HepG2 (cell line): ENCODE measurements around the gene ARL6. TPM values are rescaled to one million over a fixed set of nuclear protein-coding genes. Genes with fewer than 3 reads are reported as not detected.

ENCODE experiments used
- ATAC-seq: fragments of 200-7000 bp; cut with Tn5 transposase; 3 replicates; pipeline ENCODE4 v1.9.1; 2020; ENCODE audit warnings: mild to moderate bottlenecking, moderate library complexity
- BruUV-seq: library from RNA; stranded (reverse); fragments of 400-500 nt; replicated peaks from 2 replicates; lab custom pipeline; 2021; lab: Mats Ljungman, UMichigan
- CTCF ChIA-PET: fragments of 300-600 bp; formaldehyde crosslinking; extraction: SDS; loops from one replicate; lab custom pipeline; 2021; ENCODE audit warnings: low total read pairs, inconsistent platforms, low intra/inter-chr PET ratio; lab: Yijun Ruan, JAX
- POLR2A ChIA-PET: fragments of 350-600 bp; sonication (Branson Sonifier 250); formaldehyde crosslinking; loops from one replicate; lab custom pipeline; 2020; ENCODE audit warnings: antibody characterized with exemption, inconsistent platforms; lab: Yijun Ruan, JAX
- DNase-seq: peaks from one replicate; pipeline ENCODE4 v3.0.0-alpha.2; 2015; ENCODE audit warnings: low spot score
- FAIRE-seq: peaks from 3 replicates; lab custom pipeline; 2011; peaks lifted over from hg19 to GRCh38; lab: Jason Lieb, UNC
- H2AFZ ChIP-seq: one replicate; pipeline ENCODE4 v1.6.1; 2011; ENCODE audit warnings: low read length, inconsistent platforms
- H3K27ac ChIP-seq: fragments of 300-600 bp; 3 replicates; pipeline ENCODE4 v1.8.0; 2011; ENCODE audit warnings: mixed run types, mild to moderate bottlenecking, mixed read lengths, low read length, inconsistent platforms; ENCODE audit not compliant: insufficient read depth; ENCODE audit errors: extremely low read length
- H3K27me3 ChIP-seq, 2 experiments: fragments of 200-600 bp in 1 of 2; 2 replicates in 1 of 2; 3 replicates in 1 of 2; pipeline versions ENCODE4 v1.6.0 to v1.8.0; 2011; ENCODE audit warnings: low read length in 2 of 2, mild to moderate bottlenecking in 2 of 2, moderate library complexity in 2 of 2, inconsistent platforms in 1 of 2; ENCODE audit not compliant: insufficient read depth in 2 of 2, control insufficient read depth in 1 of 2
- H3K36me3 ChIP-seq, 2 experiments: fragments of 200-600 bp in 1 of 2; replicated peaks in 1 of 2; 2 replicates in 1 of 2; 3 replicates in 1 of 2; pipeline versions ENCODE4 v1.5.1 to v1.8.0; 2011; ENCODE audit warnings: low read length in 2 of 2, inconsistent platforms in 1 of 2; ENCODE audit not compliant: insufficient read depth in 2 of 2, control insufficient read depth in 1 of 2
- H3K4me1 ChIP-seq: 2 replicates; pipeline ENCODE4 v1.5.1; 2012; ENCODE audit warnings: low read length, inconsistent platforms; ENCODE audit not compliant: insufficient read depth
- H3K4me2 ChIP-seq: 2 replicates; pipeline ENCODE4 v1.6.0; 2011; ENCODE audit warnings: low read depth, low read length, inconsistent platforms
- H3K4me3 ChIP-seq, 3 experiments: fragments of 200-600 bp in 1 of 3; sonication (generic), shearing (Covaris generic) in 1 of 3; replicated peaks in 1 of 3; 2 replicates each; pipeline ENCODE4 v1.5.1; 2011 to 2016; ENCODE audit warnings: low read length in 3 of 3, inconsistent platforms in 2 of 3, low read depth in 2 of 3, mild to moderate bottlenecking in 2 of 3, control low read depth in 1 of 3, mixed read lengths in 1 of 3; ENCODE audit not compliant: insufficient read depth in 1 of 3
- H3K79me2 ChIP-seq: one replicate; pipeline ENCODE4 v1.6.1; 2011; ENCODE audit warnings: low read length, inconsistent platforms; ENCODE audit not compliant: insufficient read depth
- H3K9ac ChIP-seq: 2 replicates; pipeline ENCODE4 v1.6.0; 2011; ENCODE audit warnings: mild to moderate bottlenecking, low read depth, low read length, inconsistent platforms; ENCODE audit not compliant: insufficient read depth
- H3K9me3 ChIP-seq: 2 replicates; pipeline ENCODE4 v1.5.1; 2012; ENCODE audit warnings: mild to moderate bottlenecking, low read length
- H4K20me1 ChIP-seq: 2 replicates; pipeline ENCODE4 v1.6.0; 2011; ENCODE audit warnings: inconsistent platforms, mild to moderate bottlenecking, low read length, moderate library complexity; ENCODE audit not compliant: insufficient read depth
- ZBTB26 ChIP-seq: IDR thresholded peaks from 2 replicates; pipeline ENCODE4 v1.6.1; 2016; ENCODE audit warnings: missing compliant biosample characterization, missing genetic modification reagents, borderline replicate concordance
- ZNF205 ChIP-seq: IDR thresholded peaks from 2 replicates; pipeline ENCODE4 v1.6.1; 2018; ENCODE audit warnings: missing biosample characterization, missing genetic modification reagents
- WGBS: methylation state at CpG from one replicate; pipeline ENCODE4 v1.1.6; 2017; ENCODE audit warnings: low lambda C conversion rate; 5-methylcytosine and 5-hydroxymethylcytosine counted together
- in situ Hi-C: cut with HindIII; loops from 2 replicates; pipeline ENCODE4 v1.10.0; 2017; ENCODE audit warnings: low pct_unique_long_range_greater_than_20kb; ENCODE audit not compliant: extremely low pct_ligation_motif_present
- intact Hi-C: fragments of 100-400 bp; cut with micrococcal nuclease; formaldehyde crosslinking; loops from one replicate; pipeline ENCODE4 v1.10.0; 2022; ENCODE audit not compliant: unreplicated experiment
- polyA plus RNA-seq, 8 experiments: library from polyadenylated mRNA; depleted of rRNA in 3 of 8; stranded (reverse) in 7 of 8; unstranded in 1 of 8; fragments of >200 nt; fragmentation: Illumina TruSeq in 4 of 8; extraction: Trizol in 4 of 8; gene quantifications; 2 replicates each; pipeline versions ENCODE4 v1.2.1 to v1.2.3, GENCODE V29; 2011 to 2016; ENCODE audit warnings: low read depth in 4 of 8, missing spikeins in 1 of 8, mixed read lengths in 1 of 8; ENCODE audit not compliant: insufficient read depth in 1 of 8
- total RNA-seq, 5 experiments: library from RNA; depleted of rRNA; stranded (reverse); fragments of >200 nt; fragmentation: Illumina TruSeq; extraction: Trizol; gene quantifications; 2 replicates each; pipeline ENCODE4 v1.2.3, GENCODE V29; 2016; ENCODE audit warnings: low read depth in 1 of 5

The ARL6 gene
- total and polyA plus RNA-seq, 2 of the 13 experiments (the other 11 are each of a cell fraction or from before 2014, with no cell fraction given) = 1.3 to 3.7 TPM

DNA sequence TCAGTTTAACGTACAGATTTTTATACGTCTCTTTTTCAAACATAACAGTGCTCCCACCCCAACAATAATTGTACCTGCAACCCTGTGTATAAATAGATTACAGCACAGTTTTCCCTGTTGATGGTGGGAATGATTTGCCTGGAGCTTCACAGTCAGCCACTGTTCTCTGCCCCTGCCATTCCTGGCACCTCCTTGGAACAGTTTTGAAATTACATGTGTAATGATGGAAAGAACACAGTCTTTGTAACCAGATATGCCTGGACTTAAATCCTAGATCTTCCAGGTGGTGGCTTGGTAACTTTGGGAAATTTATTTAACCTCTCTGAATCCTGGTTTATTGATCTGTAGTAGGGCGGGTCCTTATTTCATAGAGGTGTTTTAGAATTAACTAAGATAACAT, 84.2 kb downstream of the ARL6 start:
- Histone ChIP-seq H3K27me3 (no peaks in the 10 kb centered on the region), H3K9ac (no peak overlapping the region), H4K20me1 (no peaks in the 10 kb centered on the region), H3K4me3 (no peak overlapping the region), H3K36me3 (peaks cover 2 to 13% of the 10 kb centered on the region in 2 experiments; a peak in 3 of 5 replicates), H3K79me2 (no peaks in the 10 kb centered on the region), H3K9me3 (no peaks in the 10 kb centered on the region), H2AFZ (no peak overlapping the region), H3K27ac (no peak overlapping the region), H3K4me2 (no peak overlapping the region), H3K4me1 (no peaks in the 10 kb centered on the region)
- ATAC-seq = no peak
- in situ Hi-C loops = no loop called here
- TF ChIP-seq ZBTB26 (CRISPR knock-in tag) = no peak
- no peak for TF ChIP-seq ZNF205
- ChIA-PET POLR2A (no interaction called here), CTCF (no interaction called here)
- no peak for DNase-seq
- no peak for FAIRE-seq
- BruUV-seq = no TSS peak
- intact Hi-C loops = no loop called here
- WGBS = 86% methylated on average over 3 of the region's 3 CpGs

Other genes with a start within 250 kb of the ARL6 start
- gene CRYBG3, start 57.3 kb downstream of the ARL6 start, total RNA-seq (2016; rRNA removed; fragmentation: Illumina TruSeq; extraction: Trizol) = 10.9 and 15.9 TPM in 2 replicates
- gene CRYBG3, start 57.3 kb downstream of the ARL6 start, polyA plus RNA-seq (2011; rRNA removed) = 3.7 and 3.8 TPM in 2 replicates
- gene RIOX2, start 207.7 kb downstream of the ARL6 start, total RNA-seq (2016; rRNA removed; fragmentation: Illumina TruSeq; extraction: Trizol) = 43.3 and 52.5 TPM in 2 replicates
- gene RIOX2, start 207.7 kb downstream of the ARL6 start, polyA plus RNA-seq (2011; rRNA removed) = 19.9 and 20.6 TPM in 2 replicates